ENCODE results near the gene GNGT1.
"Not testable (repeated sequence)": the region's sequence is repeated elsewhere in the genome, so short reads cannot be mapped to it uniquely, and the experiment has no call there.

Gene GNGT1

DNA sequence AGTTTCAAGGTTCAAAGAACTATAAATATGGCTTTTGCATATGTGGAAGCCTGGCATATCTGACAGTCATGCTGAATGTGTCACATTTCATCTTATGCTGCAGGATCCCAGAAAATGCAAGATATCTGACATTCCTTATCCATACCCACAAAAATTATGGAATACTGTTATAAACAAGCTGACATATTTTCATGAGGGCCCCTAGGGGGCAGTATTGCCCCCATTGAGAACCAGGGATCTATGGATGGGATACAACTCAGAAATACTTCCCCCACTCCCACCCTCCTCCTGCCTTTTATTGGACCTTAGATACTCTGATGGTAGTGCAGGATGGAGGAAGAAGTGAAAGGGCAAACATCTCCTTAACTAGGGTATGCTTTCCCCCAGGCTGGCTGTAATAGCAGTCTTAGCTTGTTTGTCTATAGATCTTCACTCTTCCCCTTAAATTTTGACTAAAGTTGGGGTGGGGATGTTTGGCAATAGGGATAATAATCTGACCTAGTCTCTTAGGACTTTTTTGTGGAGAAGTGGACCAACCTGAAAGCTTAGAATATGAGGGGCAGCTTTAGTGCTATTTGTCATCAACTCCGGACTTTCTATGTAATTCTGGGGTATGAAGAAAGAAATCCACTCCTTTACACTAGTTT, 3.5 kb upstream of the GNGT1 start:
- TF ChIP-seq CTCF (IDR thresholded peaks at IDR 0.05; ENCODE audit: insufficient read depth, low read depth, low read length, missing control alignments) = peak; percentile 82
- DNase-seq (ENCODE audit: low read depth) = peak; percentile 66

DNA sequence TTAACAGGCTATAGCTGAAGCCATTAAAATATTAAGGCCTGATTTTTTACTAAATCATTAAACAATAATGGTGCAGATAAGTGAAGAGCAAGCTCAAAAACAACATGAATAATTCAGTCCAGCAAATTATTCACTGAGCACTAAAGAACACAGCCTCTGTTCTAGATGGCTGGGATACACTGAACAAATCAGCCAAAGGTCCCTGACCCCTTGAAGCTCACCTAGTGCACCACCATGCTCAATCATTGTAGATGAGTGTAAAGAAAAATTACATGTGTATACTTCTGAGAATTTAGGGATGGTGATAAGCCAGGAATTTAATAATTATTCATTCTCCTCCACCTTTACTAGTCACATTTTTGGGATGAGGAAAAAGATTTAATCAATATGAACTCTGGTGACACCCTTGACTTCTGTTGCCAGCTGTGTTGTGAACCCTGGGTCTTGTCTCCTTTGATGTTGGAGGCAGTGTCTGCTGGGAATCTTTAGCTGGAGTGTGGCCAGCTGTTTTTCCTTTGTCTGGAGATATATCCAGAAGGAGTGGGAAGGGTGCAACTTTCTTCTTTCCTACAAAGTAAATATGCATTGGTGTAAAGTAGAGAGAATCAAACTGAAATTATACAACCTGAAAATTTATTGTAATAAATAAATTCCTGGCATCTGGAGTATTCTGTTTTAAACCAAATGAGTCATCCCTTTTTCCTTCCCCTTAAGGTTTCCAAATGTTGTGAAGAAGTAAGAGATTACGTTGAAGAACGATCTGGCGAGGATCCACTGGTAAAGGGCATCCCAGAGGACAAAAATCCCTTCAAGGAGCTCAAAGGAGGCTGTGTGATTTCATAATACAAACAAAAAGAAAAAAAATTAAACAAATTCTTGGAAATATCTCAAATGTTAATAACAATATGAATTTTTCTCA, 4.0 kb downstream of the GNGT1 start:
- TF ChIP-seq CTCF (IDR thresholded peaks at IDR 0.05; ENCODE audit: insufficient read depth, low read depth, low read length, missing control alignments) = no peak
- DNase-seq (ENCODE audit: low read depth) = no peak
- no peak overlapping the region for H3K4me3 ChIP-seq (ENCODE audit: low read length)

More for the DNA sequence above, 3.5 kb upstream of the GNGT1 start:
- H3K4me3 ChIP-seq (ENCODE audit: low read length) = no peak overlapping the region

- not testable (repeated sequence) for DNase-seq (ENCODE audit: low read depth); H3K4me3 ChIP-seq (ENCODE audit: low read length)
Measured at GRCh38 chr7:93911242-93911641, 4.9 kb downstream of the GNGT1 start.

- peak; percentile 54 for DNase-seq (ENCODE audit: low read depth)
- not testable (repeated sequence) for H3K4me3 ChIP-seq (ENCODE audit: low read length)
Measured at GRCh38 chr7:93911661-93912060, 5.3 kb downstream of the GNGT1 start.

- DNase-seq (ENCODE audit: low read depth) = no peak
- TF ChIP-seq CTCF (IDR thresholded peaks at IDR 0.05; ENCODE audit: insufficient read depth, low read depth, low read length, missing control alignments) = no peak
- no peak overlapping the region for H3K4me3 ChIP-seq (ENCODE audit: low read length)
Measured at GRCh38 chr7:93913197-93913596, 6.8 kb downstream of the GNGT1 start.

DNA sequence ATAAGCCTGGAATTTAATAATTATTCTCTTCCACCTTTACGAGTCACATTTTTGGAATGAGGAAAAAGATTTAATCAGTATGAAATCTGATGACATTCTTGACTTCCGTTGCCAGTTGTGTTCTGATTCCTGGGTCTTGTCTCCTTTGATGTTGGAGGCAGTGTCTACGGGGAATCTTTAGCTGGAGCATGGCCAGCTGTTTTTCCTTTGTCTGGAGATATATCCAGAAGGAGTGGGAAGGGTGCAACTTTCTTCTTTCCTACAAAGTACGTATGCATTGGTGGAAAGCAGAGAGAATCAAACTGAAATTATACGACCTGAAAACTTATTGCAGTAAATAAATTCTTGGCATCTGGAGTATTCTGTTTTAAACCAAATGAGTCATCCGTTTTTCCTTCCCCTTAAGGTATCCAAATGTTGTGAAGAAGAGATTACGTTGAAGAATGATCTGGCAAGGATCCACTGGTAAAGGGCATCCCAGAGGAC, 8.3 kb downstream of the GNGT1 start:
- TF ChIP-seq CTCF (IDR thresholded peaks at IDR 0.05; ENCODE audit: insufficient read depth, low read depth, low read length, missing control alignments) = no peak
- H3K4me3 ChIP-seq (ENCODE audit: low read length) = no peak overlapping the region
- DNase-seq (ENCODE audit: low read depth) = peak; percentile 56

DNA sequence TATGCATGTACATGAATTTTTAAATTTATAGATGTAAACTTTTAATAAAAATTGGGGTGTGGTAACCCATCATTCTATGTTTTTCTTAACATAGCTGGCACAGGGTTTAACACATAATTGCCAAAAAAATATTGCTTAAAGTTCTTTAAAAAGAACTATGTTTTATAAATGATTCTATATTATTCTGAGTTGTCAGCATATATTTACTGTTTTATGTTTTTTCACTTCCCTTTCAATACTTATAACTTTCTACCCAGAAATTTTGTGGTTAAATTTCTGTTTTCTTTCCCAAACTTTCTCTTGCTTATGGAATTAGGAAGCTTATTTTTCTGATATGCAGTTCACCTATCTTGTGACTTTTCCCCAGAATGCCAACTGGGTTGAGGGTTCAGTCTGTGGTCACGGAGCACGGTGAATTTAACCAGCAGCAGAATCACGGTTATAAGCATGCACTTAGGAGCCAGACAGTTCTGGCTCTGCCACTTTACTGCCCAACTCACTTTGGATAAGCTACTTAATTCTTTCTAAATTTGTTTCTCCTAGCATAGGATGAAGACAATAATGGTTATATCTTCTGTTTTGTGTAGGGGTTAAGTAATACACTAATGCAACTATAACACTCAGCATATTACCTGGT, 9.0 kb downstream of the GNGT1 start:
- DNase-seq (ENCODE audit: low read depth); H3K4me3 ChIP-seq (ENCODE audit: low read length): not testable (repeated sequence)

DNA sequence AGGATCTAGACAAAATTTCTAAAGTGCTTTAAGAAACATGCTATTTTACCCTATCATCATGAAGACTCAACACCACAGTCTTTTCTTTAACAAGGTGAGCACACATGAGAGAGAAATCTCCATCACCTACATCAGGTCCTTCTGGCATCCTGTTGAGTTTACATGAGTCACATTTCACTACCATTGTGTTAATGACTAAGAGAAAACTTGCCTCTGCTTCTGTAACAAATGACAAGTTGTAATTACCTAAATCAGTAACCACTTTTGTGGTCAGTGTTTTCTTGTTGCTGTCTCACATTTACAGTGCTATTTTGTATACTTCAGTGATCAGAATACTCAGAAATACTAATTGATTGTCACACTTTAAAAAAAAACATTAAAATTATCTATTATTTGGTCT, 9.5 kb downstream of the GNGT1 start:
- peak; percentile 41 for DNase-seq (ENCODE audit: low read depth)
- H3K4me3 ChIP-seq (ENCODE audit: low read length) = not testable (repeated sequence)

DNA sequence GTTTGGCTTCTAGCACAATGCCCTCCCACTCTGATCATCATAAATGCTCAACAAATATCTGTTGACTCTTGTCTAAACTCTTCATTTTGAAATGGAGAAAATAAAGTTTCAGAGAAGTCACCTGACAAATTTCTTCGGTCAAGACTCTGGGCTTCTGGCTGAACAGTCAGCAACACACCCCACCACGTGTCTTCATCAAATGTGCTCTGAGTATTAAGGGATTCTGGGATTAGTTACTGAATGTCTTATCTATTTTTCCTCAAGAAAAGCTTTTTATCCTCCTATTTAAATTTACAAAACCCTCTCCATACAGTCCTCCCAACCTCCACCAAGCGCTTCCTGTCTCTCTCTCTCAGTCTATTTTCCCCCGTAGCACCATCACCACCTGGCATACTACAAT, 9.9 kb downstream of the GNGT1 start:
- DNase-seq (ENCODE audit: low read depth); H3K4me3 ChIP-seq (ENCODE audit: low read length): not testable (repeated sequence)

Data from epithelial cell of esophagus (primary cell).